GM12878 (cell line): Measurements from ENCODE around the gene TCEANC.

Experiments used
- BHLHE40 ChIP-seq, 2 experiments: fragments of 450-650 bp in 1 of 2; IDR thresholded peaks; 2 replicates each; pipeline ENCODE4 v1.6.1; 2011 to 2017; ENCODE audit warnings: low read depth in 2 of 2, borderline replicate concordance in 1 of 2, improper control_type of control experiment in 1 of 2, low read length in 1 of 2, mild to moderate bottlenecking in 1 of 2
- CTCF ChIP-seq, 3 experiments: IDR thresholded peaks in 2 of 3; conservative IDR thresholded peaks in 1 of 3; 2 replicates each; pipeline ENCODE4 v1.5.1; 2011; ENCODE audit warnings: low read depth in 3 of 3, low read length in 3 of 3, mild to moderate bottlenecking in 3 of 3, control low read depth in 2 of 3, moderate library complexity in 2 of 3, inconsistent platforms in 1 of 3, mixed read lengths in 1 of 3; ENCODE audit not compliant: control insufficient read depth in 2 of 3, insufficient read depth in 1 of 3; ENCODE audit errors: extremely low read depth in 1 of 3
- NRF1 ChIP-seq: conservative IDR thresholded peaks from 2 replicates; pipeline ENCODE4 v1.6.1; 2011; ENCODE audit warnings: mild to moderate bottlenecking, low read depth, low read length, improper control_type of control experiment
- RB1 ChIP-seq: fragments of 450-650 bp; formaldehyde crosslinking; IDR thresholded peaks from 2 replicates; pipeline ENCODE4 v1.6.1; 2017; ENCODE audit warnings: mild to moderate bottlenecking, borderline replicate concordance
- RBBP5 ChIP-seq: fragments of 200-600 bp; sonication (generic); conservative IDR thresholded peaks from 2 replicates; pipeline ENCODE4 v1.6.1; 2016
- SRF ChIP-seq, 2 experiments: IDR thresholded peaks; 2 replicates each; pipeline ENCODE4 v1.6.1; 2011; ENCODE audit warnings: low read depth in 2 of 2, low read length in 2 of 2, mild to moderate bottlenecking in 1 of 2, moderate library complexity in 1 of 2
- USF2 ChIP-seq: IDR thresholded peaks from 2 replicates; pipeline ENCODE4 v1.6.1; 2011; ENCODE audit warnings: low read depth, low read length, improper control_type of control experiment, borderline replicate concordance
- ZBTB11 ChIP-seq: fragments of 450-650 bp; formaldehyde crosslinking; IDR thresholded peaks from 2 replicates; pipeline ENCODE4 v1.5.0; 2022; ENCODE audit warnings: mild to moderate bottlenecking, missing genetic modification characterization

DNA sequence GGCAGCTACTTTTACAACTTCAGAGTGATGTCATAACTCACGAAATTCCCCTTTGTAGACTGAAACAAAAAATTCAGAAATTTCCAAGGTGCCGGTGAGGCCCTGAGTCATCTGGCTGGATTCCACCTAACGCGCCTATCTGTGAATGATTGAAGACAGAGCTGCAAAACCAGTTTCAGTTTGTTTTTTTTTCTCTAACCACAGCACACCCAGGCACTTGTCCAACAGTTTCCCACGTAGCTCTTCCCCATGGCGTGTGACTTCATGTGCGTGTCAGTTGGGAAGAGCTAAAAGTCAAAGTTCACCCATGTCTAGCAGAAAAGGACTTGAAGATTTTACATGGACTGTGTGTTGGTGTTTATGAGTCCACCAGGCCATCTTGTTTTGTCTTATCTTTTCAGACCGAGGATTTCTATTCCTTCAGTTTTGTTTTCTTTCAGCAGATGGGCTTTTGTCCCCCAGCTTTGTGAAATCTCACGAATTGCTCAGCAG, 16.4 kb downstream of the TCEANC start:
- no peak for TF ChIP-seq ZBTB11 (CRISPR knock-in tag)
- no peak for TF ChIP-seq NRF1
- peak; percentile 85 to 87 for TF ChIP-seq BHLHE40 (IDR thresholded peaks at IDR 0.05; ENCODE audit: borderline replicate concordance in 1 of 2, low read depth in 2 of 2, low read length in 1 of 2)
- TF ChIP-seq SRF (IDR thresholded peaks at IDR 0.05; ENCODE audit: low read depth in 2 of 2, low read length in 2 of 2), result no peak
- no peak for TF ChIP-seq USF2
- TF ChIP-seq RBBP5, result no peak
- TF ChIP-seq CTCF (IDR thresholded peaks at IDR 0.05 in 2 of 3, conservative IDR thresholded peaks at IDR 0.05 in 1 of 3; ENCODE audit: control insufficient read depth in 2 of 3, extremely low read depth in 1 of 3, insufficient read depth in 1 of 3, low read depth in 3 of 3, low read length in 3 of 3), result no peak
- no peak; the same call in 1 of the 2 replicates for TF ChIP-seq RB1
